ENCODE results near the gene ZNF106. TPM values are rescaled to one million over a fixed set of nuclear protein-coding genes. Genes with fewer than 3 reads are reported as not detected.

The ZNF106 gene
- total and polyA plus RNA-seq, 4 donors = 7.5 to 25.4 (median 20.5) TPM

DNA sequence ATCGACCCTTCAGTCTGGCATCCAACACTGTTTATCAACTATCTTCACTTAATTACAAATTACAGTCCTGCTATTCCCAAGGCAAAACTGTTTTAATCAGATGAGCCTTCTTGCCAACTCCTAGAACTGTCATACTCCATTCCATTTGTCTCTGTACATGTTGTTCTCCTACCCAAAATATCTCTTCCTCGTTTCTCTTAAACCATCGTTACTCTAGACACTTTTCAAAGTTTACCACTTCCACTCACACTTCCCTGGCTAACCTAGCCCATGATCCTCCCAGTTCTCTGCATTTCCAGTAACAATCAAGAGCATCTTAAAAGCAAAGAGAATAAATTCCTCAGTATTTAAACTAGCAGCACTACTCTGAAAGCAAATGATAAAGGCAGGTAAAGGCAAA is 19.9 kb downstream of the ZNF106 start:
- 71% methylated on average over 3 of the region's 3 CpGs for WGBS
- DNase-seq (ENCODE audit: low spot score) = no peak
- H3K36me3 ChIP-seq (ENCODE audit: control insufficient read depth in 4 of 4, insufficient read depth in 3 of 4, low read depth in 1 of 4, low read length in 3 of 4) = peaks cover 0 to 6% (median 4%) of the 10 kb centered on the region in 4 donors
- TF ChIP-seq NR2F2 (IDR thresholded peaks at IDR 0.05) (no peak), FOXA1 (IDR thresholded peaks at IDR 0.05) (no peak), FOXA2 (IDR thresholded peaks at IDR 0.05) (no peak), HNF4G (IDR thresholded peaks at IDR 0.05) (no peak), YY1 (IDR thresholded peaks at IDR 0.05) (no peak), RAD21 (IDR thresholded peaks at IDR 0.05) (no peak), TAF1 (conservative IDR thresholded peaks at IDR 0.05) (no peak), GABPA (IDR thresholded peaks at IDR 0.05 in 1 of 2, conservative IDR thresholded peaks at IDR 0.05 in 1 of 2) (no peak), SP1 (IDR thresholded peaks at IDR 0.05) (no peak)
- TF ChIP-seq, protein P1, sequence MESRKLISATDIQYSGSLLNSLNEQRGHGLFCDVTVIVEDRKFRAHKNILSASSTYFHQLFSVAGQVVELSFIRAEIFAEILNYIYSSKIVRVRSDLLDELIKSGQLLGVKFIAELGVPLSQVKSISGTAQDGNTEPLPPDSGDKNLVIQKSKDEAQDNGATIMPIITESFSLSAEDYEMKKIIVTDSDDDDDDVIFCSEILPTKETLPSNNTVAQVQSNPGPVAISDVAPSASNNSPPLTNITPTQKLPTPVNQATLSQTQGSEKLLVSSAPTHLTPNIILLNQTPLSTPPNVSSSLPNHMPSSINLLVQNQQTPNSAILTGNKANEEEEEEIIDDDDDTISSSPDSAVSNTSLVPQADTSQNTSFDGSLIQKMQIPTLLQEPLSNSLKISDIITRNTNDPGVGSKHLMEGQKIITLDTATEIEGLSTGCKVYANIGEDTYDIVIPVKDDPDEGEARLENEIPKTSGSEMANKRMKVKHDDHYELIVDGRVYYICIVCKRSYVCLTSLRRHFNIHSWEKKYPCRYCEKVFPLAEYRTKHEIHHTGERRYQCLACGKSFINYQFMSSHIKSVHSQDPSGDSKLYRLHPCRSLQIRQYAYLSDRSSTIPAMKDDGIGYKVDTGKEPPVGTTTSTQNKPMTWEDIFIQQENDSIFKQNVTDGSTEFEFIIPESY (IDR thresholded peaks at IDR 0.05) = no peak
- TF ChIP-seq, protein P2, sequence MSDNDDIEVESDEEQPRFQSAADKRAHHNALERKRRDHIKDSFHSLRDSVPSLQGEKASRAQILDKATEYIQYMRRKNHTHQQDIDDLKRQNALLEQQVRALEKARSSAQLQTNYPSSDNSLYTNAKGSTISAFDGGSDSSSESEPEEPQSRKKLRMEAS (IDR thresholded peaks at IDR 0.05) = no peak
- TF ChIP-seq, protein P3, sequence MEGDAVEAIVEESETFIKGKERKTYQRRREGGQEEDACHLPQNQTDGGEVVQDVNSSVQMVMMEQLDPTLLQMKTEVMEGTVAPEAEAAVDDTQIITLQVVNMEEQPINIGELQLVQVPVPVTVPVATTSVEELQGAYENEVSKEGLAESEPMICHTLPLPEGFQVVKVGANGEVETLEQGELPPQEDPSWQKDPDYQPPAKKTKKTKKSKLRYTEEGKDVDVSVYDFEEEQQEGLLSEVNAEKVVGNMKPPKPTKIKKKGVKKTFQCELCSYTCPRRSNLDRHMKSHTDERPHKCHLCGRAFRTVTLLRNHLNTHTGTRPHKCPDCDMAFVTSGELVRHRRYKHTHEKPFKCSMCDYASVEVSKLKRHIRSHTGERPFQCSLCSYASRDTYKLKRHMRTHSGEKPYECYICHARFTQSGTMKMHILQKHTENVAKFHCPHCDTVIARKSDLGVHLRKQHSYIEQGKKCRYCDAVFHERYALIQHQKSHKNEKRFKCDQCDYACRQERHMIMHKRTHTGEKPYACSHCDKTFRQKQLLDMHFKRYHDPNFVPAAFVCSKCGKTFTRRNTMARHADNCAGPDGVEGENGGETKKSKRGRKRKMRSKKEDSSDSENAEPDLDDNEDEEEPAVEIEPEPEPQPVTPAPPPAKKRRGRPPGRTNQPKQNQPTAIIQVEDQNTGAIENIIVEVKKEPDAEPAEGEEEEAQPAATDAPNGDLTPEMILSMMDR (IDR thresholded peaks at IDR 0.05; ENCODE audit: low read depth, low read length, missing input control) = no peak
- no peak overlapping the region for H3K9ac ChIP-seq (ENCODE audit: low read depth in 1 of 2, low read length in 2 of 2)
- H3K9me3 ChIP-seq (ENCODE audit: control insufficient read depth in 4 of 4, low read length in 3 of 4) = no peaks in the 10 kb centered on the region
- H3K27me3 ChIP-seq (ENCODE audit: control insufficient read depth in 4 of 4, insufficient read depth in 4 of 4, low read length in 3 of 4) = no peaks in the 10 kb centered on the region
- no peak overlapping the region for H3K4me3 ChIP-seq (ENCODE audit: low read depth in 1 of 3, low read length in 3 of 3)
- no peaks in the 10 kb centered on the region for H3K4me1 ChIP-seq (ENCODE audit: control insufficient read depth in 4 of 4, insufficient read depth in 4 of 4, low read length in 3 of 4)
- H3K27ac ChIP-seq (ENCODE audit: low read depth in 1 of 2, low read length in 2 of 2) = no peak overlapping the region

DNA sequence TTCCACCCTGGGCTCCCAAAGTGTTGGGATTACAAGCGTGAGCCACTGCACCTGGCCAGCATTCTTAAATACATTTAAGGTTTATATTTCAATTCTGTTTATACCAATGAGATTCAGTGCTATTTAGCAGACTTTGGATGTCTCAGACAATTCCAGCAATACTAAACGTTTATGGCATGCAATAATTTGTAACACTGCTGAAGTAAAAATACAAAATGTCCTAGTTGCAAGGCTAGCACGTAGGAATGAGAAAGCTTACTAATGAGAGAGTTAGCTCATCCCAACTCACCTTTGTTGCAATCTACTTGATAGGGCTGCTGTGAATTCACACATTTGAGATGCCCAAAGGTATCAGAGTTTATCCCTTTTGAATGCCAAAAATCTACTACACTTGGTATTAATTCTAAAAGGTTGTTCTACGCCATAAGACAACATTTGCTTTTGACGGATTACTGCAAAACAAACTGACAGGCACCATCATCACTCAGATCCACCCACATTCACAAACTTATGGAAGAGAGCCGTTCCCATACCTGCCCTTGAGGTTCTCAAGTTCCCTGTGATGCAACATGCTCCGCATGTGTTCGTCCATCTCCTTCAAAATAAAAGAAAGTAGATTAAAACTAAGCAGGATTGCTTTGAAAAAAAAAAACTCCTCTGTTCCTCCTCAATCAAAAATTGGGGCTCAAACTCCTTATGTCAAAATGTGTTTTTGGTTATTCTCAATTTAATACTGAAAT is 25.3 kb downstream of the ZNF106 start:
- 88% methylated on average over 8 of the region's 8 CpGs for WGBS
- no peak for TF ChIP-seq HNF4A (conservative IDR thresholded peaks at IDR 0.05)
- TF ChIP-seq FOXA2 (IDR thresholded peaks at IDR 0.05) = no peak
- no peak for TF ChIP-seq NR2F2 (IDR thresholded peaks at IDR 0.05)
- H3K4me3 ChIP-seq (ENCODE audit: low read depth in 1 of 3, low read length in 3 of 3) = no peak overlapping the region
- H3K9me3 ChIP-seq (ENCODE audit: control insufficient read depth in 4 of 4, low read length in 3 of 4) = no peaks in the 10 kb centered on the region
- H3K4me1 ChIP-seq (ENCODE audit: control insufficient read depth in 4 of 4, insufficient read depth in 4 of 4, low read length in 3 of 4) = no peaks in the 10 kb centered on the region
- H3K36me3 ChIP-seq (ENCODE audit: control insufficient read depth in 4 of 4, insufficient read depth in 3 of 4, low read depth in 1 of 4, low read length in 3 of 4) = peaks cover 0 to 22% (median 17%) of the 10 kb centered on the region in 4 donors
- no peak overlapping the region for H3K9ac ChIP-seq (ENCODE audit: low read depth in 1 of 2, low read length in 2 of 2)
- no peak overlapping the region for H3K27ac ChIP-seq (ENCODE audit: low read depth in 1 of 2, low read length in 2 of 2)
- no peaks in the 10 kb centered on the region for H3K27me3 ChIP-seq (ENCODE audit: control insufficient read depth in 4 of 4, insufficient read depth in 4 of 4, low read length in 3 of 4)
- no peak for DNase-seq (ENCODE audit: low spot score)

DNA sequence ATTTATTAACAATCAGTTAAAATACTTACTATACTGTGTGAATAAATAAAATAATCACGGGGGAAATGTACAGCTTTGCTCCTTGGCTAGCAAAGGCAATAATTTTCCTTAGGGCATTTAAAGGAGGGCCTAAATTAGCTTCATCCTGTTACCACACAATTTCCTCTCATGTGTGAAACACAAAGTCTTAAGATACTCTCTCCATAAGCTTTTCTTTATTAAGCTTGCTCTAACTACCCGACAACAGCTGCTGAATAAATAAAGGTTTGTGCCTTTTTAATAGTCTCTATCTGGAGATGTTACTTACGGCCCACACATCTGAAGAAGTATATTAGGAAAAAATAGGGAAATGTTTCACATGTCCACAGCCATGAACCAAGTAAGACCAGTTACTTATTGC is 29.7 kb downstream of the ZNF106 start:
- Histone ChIP-seq H3K27me3 (ENCODE audit: control insufficient read depth in 4 of 4, insufficient read depth in 4 of 4, low read length in 3 of 4) (no peaks in the 10 kb centered on the region), H3K4me1 (ENCODE audit: control insufficient read depth in 4 of 4, insufficient read depth in 4 of 4, low read length in 3 of 4) (peaks cover 0 to 4% (median under 1%) of the 10 kb centered on the region in 4 donors), H3K27ac (ENCODE audit: low read depth in 1 of 2, low read length in 2 of 2) (no peak overlapping the region), H3K4me3 (ENCODE audit: low read depth in 1 of 3, low read length in 3 of 3) (no peak overlapping the region), H3K9ac (ENCODE audit: low read depth in 1 of 2, low read length in 2 of 2) (no peak overlapping the region), H3K9me3 (ENCODE audit: control insufficient read depth in 4 of 4, low read length in 3 of 4) (no peaks in the 10 kb centered on the region), H3K36me3 (ENCODE audit: control insufficient read depth in 4 of 4, insufficient read depth in 3 of 4, low read depth in 1 of 4, low read length in 3 of 4) (peaks cover 0 to 18% (median 13%) of the 10 kb centered on the region in 4 donors)
- 78% methylated on average over 3 of the region's 3 CpGs for WGBS
- no peak for DNase-seq (ENCODE audit: low spot score)
- TF ChIP-seq, protein P3 (IDR thresholded peaks at IDR 0.05; ENCODE audit: low read depth, low read length, missing input control) = no peak
- TF ChIP-seq EGR1 (IDR thresholded peaks at IDR 0.05; ENCODE audit: low read depth in 2 of 2) (no peak), HNF4G (IDR thresholded peaks at IDR 0.05) (no peak), SP1 (IDR thresholded peaks at IDR 0.05) (no peak), RXRA (IDR thresholded peaks at IDR 0.05) (no peak), FOXA2 (IDR thresholded peaks at IDR 0.05) (no peak), HNF4A (conservative IDR thresholded peaks at IDR 0.05) (no peak)
- TF ChIP-seq, protein P1 (IDR thresholded peaks at IDR 0.05) = no peak

Data from liver (tissue), 9 donors.